Muscle of back (tissue), 13 donors: ENCODE data around the gene CIPC. TPM values are rescaled to one million over a fixed set of nuclear protein-coding genes. Genes with fewer than 3 reads are reported as not detected.
A peak's percentile ranks its signal among the peaks of the same experiment; 100 is the strongest.

Experiments
- DNase-seq, 3 donors: peaks; one replicate each; pipeline versions ENCODE4 v3.0.0 to v3.0.0-alpha.2; 2013
- long read RNA-seq, 9 donors: transcript quantifications; one replicate each; lab custom pipeline, GENCODE V29; 2026
- polyA plus RNA-seq, 10 donors: library from polyadenylated mRNA; unstranded; fragments of 120-200 nt; gene quantifications; one replicate each; pipeline ENCODE4 v1.2.1, GENCODE V29; 2013; ENCODE audit not compliant: insufficient read length in 10 of 10

CIPC gene
- polyA plus RNA-seq = 10 to 100 TPM; 10.3 to 31.0 (median 20.9) TPM
- long read RNA-seq, donor 1, full-length matches to known transcripts = 2 of 2 reads
- long read RNA-seq, donor 1, partial matches to known transcripts = 0 of 2 reads
- long read RNA-seq, donor 1, other reads (novel, unspliced or antisense) = 0 of 2 reads
- long read RNA-seq, donor 2, full-length matches to known transcripts = 5 of 5 reads
- long read RNA-seq, donor 2, partial matches to known transcripts = 0 of 5 reads
- long read RNA-seq, donor 2, other reads (novel, unspliced or antisense) = 0 of 5 reads
- long read RNA-seq, donor 3 = 0 reads
- long read RNA-seq, donor 4, full-length matches to known transcripts = 4 of 4 reads
- long read RNA-seq, donor 4, partial matches to known transcripts = 0 of 4 reads
- long read RNA-seq, donor 4, other reads (novel, unspliced or antisense) = 0 of 4 reads
- long read RNA-seq, donor 5, full-length matches to known transcripts = 8 of 8 reads
- long read RNA-seq, donor 5, partial matches to known transcripts = 0 of 8 reads
- long read RNA-seq, donor 5, other reads (novel, unspliced or antisense) = 0 of 8 reads
- long read RNA-seq, donor 6, full-length matches to known transcripts = 4 of 4 reads
- long read RNA-seq, donor 6, partial matches to known transcripts = 0 of 4 reads
- long read RNA-seq, donor 6, other reads (novel, unspliced or antisense) = 0 of 4 reads
- long read RNA-seq, donor 7, full-length matches to known transcripts = 2 of 2 reads
- long read RNA-seq, donor 7, partial matches to known transcripts = 0 of 2 reads
- long read RNA-seq, donor 7, other reads (novel, unspliced or antisense) = 0 of 2 reads
- long read RNA-seq, donor 8, full-length matches to known transcripts = 2 of 2 reads
- long read RNA-seq, donor 8, partial matches to known transcripts = 0 of 2 reads
- long read RNA-seq, donor 8, other reads (novel, unspliced or antisense) = 0 of 2 reads
- long read RNA-seq, donor 9, full-length matches to known transcripts = 1 of 1 reads
- long read RNA-seq, donor 9, partial matches to known transcripts = 0 of 1 reads
- long read RNA-seq, donor 9, other reads (novel, unspliced or antisense) = 0 of 1 reads

- DNase-seq = peak; percentile 99 to 100 (median 99)
Measured at GRCh38 chr14:77097700-77098528, at the start of gene CIPC. Gene CIPC, plus strand, starts transcription at chr14:77098258. Its CDS starts 7,451 bp downstream, at chr14:77105709.

GRCh38 chr14:77051116-77051515 is 46.9 kb upstream of the CIPC start:
- DNase-seq = peak in 1 of 3 donors; percentile 80

- peak in 1 of 3 donors; percentile 39 for DNase-seq
Measured at GRCh38 chr14:77052281-77053044, 45.6 kb upstream of the CIPC start.

- DNase-seq = peak; percentile 68 to 82 (median 76)
Measured at GRCh38 chr14:77053046-77053841, 44.8 kb upstream of the CIPC start.

- no peak for DNase-seq
Measured at GRCh38 chr14:77055306-77055705, 42.8 kb upstream of the CIPC start.

- no peak for DNase-seq
Measured at GRCh38 chr14:77055981-77056380, 42.1 kb upstream of the CIPC start.

- DNase-seq = no peak
Measured at GRCh38 chr14:77058117-77058516, 39.9 kb upstream of the CIPC start.

GRCh38 chr14:77058785-77059184 is 39.3 kb upstream of the CIPC start:
- DNase-seq = no peak

- DNase-seq = no peak
Measured at GRCh38 chr14:77059276-77059915, 38.7 kb upstream of the CIPC start.

- DNase-seq = no peak
Measured at GRCh38 chr14:77061630-77062257, 36.3 kb upstream of the CIPC start.

- no peak for DNase-seq
Measured at GRCh38 chr14:77062261-77062660, 35.8 kb upstream of the CIPC start.

GRCh38 chr14:77063571-77064171 is 34.4 kb upstream of the CIPC start:
- DNase-seq = peak in 1 of 3 donors; percentile 52

GRCh38 chr14:77064521-77065178 is 33.4 kb upstream of the CIPC start:
- DNase-seq = no peak

- no peak for DNase-seq
Measured at GRCh38 chr14:77065851-77066577, 32.0 kb upstream of the CIPC start.

- DNase-seq = peak in 2 of 3 donors; percentile 29 to 59
Measured at GRCh38 chr14:77066578-77067172, 31.4 kb upstream of the CIPC start.
